IPS DF 6.9 (cell line): ENCODE measurements around the gene TLCD5.

ENCODE experiments used
- DNase-seq: peaks from one replicate; pipeline ENCODE4 v3.0.0-alpha.2; 2013; ENCODE audit warnings: low read depth, low spot score
- H3K27ac ChIP-seq: one replicate; pipeline ENCODE4 v1.5.1; 2013; ENCODE audit warnings: low read length, control low read depth
- H3K27me3 ChIP-seq: 2 replicates; pipeline ENCODE4 v1.6.1; 2013; ENCODE audit warnings: mild to moderate bottlenecking, low read length; ENCODE audit not compliant: control insufficient read depth, insufficient read depth
- H3K36me3 ChIP-seq: 2 replicates; pipeline ENCODE4 v1.6.1; 2013; ENCODE audit warnings: low read length; ENCODE audit not compliant: control insufficient read depth, insufficient read depth
- H3K4me1 ChIP-seq: 2 replicates; pipeline ENCODE4 v1.6.1; 2013; ENCODE audit warnings: low read length; ENCODE audit not compliant: control insufficient read depth, insufficient read depth
- H3K4me3 ChIP-seq: 2 replicates; pipeline ENCODE4 v1.5.1; 2013; ENCODE audit warnings: mild to moderate bottlenecking, low read length
- H3K9me3 ChIP-seq: 2 replicates; pipeline ENCODE4 v1.6.1; 2013; ENCODE audit warnings: low read length, inconsistent platforms; ENCODE audit not compliant: control insufficient read depth, insufficient read depth
- WGBS: extraction: QIAGEN DNeasy Blood & Tissue Kit; methylation state at CpG from one replicate; pipeline ENCODE4 v1.1.7; 2013; ENCODE audit warnings: mixed read lengths, missing lambda C conversion rate; ENCODE audit not compliant: insufficient read length, insufficient coverage; 5-methylcytosine and 5-hydroxymethylcytosine counted together

The TLCD5 gene

DNA sequence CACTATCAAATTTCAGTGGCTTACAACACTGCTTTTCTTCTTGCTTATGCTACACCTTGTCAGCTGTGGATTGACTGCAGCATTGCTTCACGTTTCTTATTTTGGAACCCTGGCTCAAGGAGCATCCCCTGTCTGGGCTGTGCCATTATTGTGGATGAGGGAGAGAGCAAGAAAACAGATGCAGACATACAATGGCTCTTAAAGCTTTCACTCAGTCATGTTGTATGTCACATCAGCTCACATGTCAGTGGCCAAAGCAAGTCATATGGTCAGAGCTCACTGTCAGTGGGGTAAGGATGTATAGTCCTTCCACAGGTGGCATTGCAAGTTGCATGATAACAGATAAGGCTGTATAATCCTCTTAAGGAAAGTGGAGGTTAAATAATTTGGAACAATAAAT is 21.1 kb downstream of the TLCD5 start:
- DNase-seq = no peak
- Histone ChIP-seq H3K4me3 (no peak overlapping the region), H3K27me3 (no peaks in the 10 kb centered on the region), H3K4me1 (no peaks in the 10 kb centered on the region), H3K36me3 (no peaks in the 10 kb centered on the region), H3K9me3 (no peaks in the 10 kb centered on the region), H3K27ac (no peak overlapping the region)
- WGBS = no CpG with 5 or more reads among the region's 1 CpG

DNA sequence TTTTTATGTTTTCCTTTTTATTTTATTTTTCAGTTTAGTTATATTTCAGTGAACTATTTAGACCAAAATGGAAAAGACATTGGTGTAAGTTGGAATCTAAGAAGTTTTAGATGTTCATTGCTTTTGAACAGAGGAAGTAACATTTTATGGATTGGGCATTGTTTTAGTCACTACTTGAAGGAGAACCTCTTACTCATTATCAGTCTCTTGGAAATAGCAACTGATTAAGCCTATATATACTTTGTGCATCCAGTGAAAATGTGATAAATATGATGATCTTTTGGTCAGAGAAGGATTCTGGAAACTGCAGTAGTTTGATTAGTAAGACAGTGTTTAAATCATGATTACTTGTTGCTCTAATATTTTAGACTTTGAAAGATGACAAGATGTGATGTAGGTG is 25.5 kb downstream of the TLCD5 start:
- Histone ChIP-seq H3K27me3 (no peaks in the 10 kb centered on the region), H3K27ac (no peak overlapping the region), H3K9me3 (no peaks in the 10 kb centered on the region), H3K4me3 (no peak overlapping the region), H3K4me1 (no peaks in the 10 kb centered on the region), H3K36me3 (no peaks in the 10 kb centered on the region)
- no peak for DNase-seq

DNA sequence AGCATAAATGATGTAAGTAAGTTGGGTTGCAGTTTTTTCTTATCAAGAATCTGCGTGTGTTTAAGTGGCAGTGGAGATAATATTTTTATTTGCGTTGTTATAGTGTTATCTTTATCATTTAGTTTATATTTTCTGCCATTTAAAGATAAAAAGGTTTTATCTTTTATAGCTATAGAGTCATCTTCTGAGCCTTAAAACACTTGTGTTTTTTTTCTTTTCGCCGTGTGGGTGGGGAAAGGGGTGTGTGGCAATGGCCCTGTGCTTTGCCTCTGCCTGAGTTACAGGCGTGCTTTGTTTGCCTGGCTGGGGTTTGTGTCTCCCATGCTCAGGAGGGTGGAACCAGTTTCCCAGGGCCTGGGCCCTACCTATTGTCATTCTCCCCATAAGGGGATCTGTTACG is 27.3 kb downstream of the TLCD5 start:
- 100% methylated on average over 2 of the region's 6 CpGs for WGBS
- Histone ChIP-seq H3K9me3 (no peaks in the 10 kb centered on the region), H3K4me1 (no peaks in the 10 kb centered on the region), H3K36me3 (no peaks in the 10 kb centered on the region), H3K27me3 (no peaks in the 10 kb centered on the region), H3K27ac (no peak overlapping the region), H3K4me3 (no peak overlapping the region)
- no peak for DNase-seq

DNA sequence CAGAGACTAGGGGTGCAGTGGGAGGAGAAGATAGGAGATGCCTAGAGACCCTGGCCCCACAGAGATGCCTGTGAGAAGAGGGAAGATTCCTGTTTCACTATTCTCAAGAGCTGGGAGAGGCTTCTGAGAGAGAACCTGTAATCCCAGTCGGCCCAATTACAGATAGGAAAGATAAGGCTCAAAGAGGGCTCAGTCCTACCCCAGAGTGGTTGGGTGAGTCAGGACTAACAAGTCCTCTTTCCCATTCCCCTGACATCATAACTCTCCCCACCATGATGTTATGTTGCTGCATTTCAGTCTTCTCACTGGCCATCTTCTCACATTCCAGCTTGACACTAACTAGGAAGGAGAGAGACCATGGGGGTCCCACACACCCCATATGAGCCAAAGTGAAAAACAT is 29.0 kb downstream of the TLCD5 start:
- no CpG with 5 or more reads among the region's 1 CpG for WGBS
- Histone ChIP-seq H3K4me1 (no peaks in the 10 kb centered on the region), H3K36me3 (no peaks in the 10 kb centered on the region), H3K9me3 (no peaks in the 10 kb centered on the region), H3K27ac (no peak overlapping the region), H3K4me3 (no peak overlapping the region), H3K27me3 (no peaks in the 10 kb centered on the region)
- DNase-seq = no peak

DNA sequence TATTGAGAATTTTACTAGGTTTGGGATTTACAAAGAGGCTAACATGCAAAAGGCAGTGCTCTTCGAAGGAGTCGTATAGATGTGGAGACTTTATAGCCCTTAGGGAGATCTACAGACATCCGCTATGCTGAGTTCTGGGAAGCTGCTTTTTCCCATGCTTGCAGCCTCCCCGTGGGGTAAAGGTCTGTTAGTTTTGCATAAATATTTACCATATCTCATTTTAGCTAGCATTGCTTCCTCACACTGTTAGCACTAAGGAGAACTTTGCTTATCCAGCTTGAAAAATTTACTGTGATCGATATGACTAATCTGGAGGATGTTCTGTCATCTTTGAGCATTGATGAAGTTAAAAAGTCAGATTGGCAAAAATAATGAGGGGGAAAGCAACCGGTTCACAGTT is 29.7 kb downstream of the TLCD5 start:
- no peak for DNase-seq
- Histone ChIP-seq H3K36me3 (no peaks in the 10 kb centered on the region), H3K27me3 (no peaks in the 10 kb centered on the region), H3K4me1 (no peaks in the 10 kb centered on the region), H3K4me3 (no peak overlapping the region), H3K27ac (no peak overlapping the region), H3K9me3 (no peaks in the 10 kb centered on the region)
- WGBS = no CpG with 5 or more reads among the region's 6 CpGs

DNA sequence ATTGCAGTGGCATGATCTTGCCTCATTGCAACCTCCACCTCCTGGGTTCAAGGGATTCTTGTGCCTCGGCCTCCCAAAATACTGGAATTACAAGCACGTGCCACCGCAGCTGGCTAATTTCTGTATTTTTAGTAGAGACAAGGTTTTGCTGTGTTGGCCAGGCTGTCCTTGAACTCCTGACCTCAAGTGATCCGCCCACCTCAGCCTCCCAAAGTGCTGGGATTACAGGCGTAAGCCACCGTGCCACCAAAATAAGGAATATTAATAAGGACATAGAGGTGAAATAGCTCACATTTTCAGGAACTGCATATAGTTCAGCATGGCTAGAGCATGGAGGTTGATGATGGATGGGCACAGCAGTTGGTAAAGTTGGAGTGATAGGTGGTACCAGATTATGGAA is 32.5 kb downstream of the TLCD5 start:
- no CpG with 5 or more reads among the region's 6 CpGs for WGBS
- H3K27me3 ChIP-seq = no peaks in the 10 kb centered on the region
- no peaks in the 10 kb centered on the region for H3K36me3 ChIP-seq
- no peaks in the 10 kb centered on the region for H3K9me3 ChIP-seq
- no peak for DNase-seq
- H3K27ac ChIP-seq = no peak overlapping the region
- H3K4me3 ChIP-seq = no peak overlapping the region
- H3K4me1 ChIP-seq = no peaks in the 10 kb centered on the region

DNA sequence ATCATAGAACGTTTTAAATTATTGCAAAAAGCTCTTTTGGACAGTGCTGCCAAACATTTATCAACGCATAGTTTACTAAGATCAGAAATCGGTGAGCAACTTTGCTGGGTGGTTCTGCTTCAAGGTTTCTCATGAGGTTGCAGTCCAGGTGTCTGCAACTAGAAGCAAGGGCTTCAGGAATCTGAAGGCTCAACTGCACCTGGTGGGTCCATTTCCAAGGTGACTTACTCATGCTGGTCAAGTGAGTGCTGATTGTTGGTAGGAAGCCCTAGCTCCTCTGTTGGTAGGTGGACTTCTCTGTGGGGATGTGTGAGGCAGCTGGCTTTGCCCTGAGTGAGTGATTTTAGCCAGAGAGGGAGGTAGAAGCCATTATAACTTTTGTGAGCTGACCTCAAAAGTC is 33.6 kb downstream of the TLCD5 start:
- no peak for DNase-seq
- Histone ChIP-seq H3K36me3 (no peaks in the 10 kb centered on the region), H3K4me1 (no peaks in the 10 kb centered on the region), H3K27ac (no peak overlapping the region), H3K27me3 (no peaks in the 10 kb centered on the region), H3K9me3 (no peaks in the 10 kb centered on the region), H3K4me3 (no peak overlapping the region)
- WGBS = no CpG with 5 or more reads among the region's 3 CpGs

DNA sequence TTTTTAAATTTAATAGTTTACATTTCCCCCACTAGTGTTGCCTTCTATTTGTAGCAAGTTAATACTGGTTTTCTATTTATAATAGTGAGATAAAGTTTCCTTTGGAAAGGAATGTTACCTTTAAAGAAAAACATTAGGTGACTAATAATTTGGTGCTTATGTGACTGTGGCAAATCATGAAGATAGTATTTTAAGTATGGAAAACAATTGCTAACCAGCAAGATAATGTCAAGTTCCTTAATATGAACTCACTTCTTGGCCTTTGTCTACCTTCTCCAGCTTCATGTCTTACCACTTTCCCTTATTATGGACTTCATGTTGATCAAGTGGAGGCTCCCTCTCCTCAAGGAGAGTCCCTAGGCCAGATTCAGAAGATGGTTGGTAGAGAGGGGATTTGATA is 38.3 kb downstream of the TLCD5 start:
- Histone ChIP-seq H3K4me3 (no peak overlapping the region), H3K4me1 (no peaks in the 10 kb centered on the region), H3K36me3 (no peaks in the 10 kb centered on the region), H3K27ac (no peak overlapping the region), H3K9me3 (no peaks in the 10 kb centered on the region), H3K27me3 (no peaks in the 10 kb centered on the region)
- no peak for DNase-seq

DNA sequence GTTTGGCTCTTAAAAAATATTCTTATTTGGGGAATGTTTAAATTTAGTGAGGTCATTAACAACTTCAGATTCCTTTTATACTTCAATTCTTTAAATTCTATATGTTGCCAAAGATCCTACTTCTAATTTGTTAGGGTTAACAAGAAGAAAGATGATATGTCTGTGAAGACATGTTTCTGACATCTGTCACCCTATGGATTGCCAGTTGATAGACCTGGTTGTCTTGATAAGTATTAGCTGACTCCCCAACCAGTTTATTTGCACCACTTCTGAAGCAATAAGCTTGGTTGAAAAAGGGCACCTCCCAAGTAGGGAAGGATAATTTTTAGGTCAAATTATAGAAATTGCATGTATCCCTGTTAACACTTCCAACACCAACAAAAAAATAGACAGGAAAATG is 40.4 kb downstream of the TLCD5 start:
- no peak for DNase-seq
- Histone ChIP-seq H3K4me1 (no peaks in the 10 kb centered on the region), H3K27ac (no peak overlapping the region), H3K4me3 (no peak overlapping the region), H3K36me3 (no peaks in the 10 kb centered on the region), H3K9me3 (no peaks in the 10 kb centered on the region), H3K27me3 (no peaks in the 10 kb centered on the region)

DNA sequence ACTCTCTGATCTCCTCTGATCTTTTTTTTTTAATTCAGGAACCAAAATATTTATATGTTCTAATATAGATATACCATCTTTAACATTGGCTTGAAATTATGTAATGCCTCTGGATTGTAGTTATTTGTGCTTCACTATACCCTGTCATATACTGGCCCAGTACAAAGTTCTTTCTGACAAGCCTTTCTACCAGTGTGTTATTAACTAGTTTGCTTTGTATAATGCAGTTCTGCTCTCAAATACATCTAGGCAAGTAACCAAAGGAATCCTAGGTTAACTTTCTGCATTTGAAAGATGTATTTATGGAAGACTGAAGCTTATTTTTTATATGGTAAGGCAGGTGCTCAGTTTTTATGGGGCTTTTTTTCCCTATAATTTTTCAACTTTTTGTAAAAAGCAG is 47.2 kb downstream of the TLCD5 start:
- Histone ChIP-seq H3K9me3 (no peaks in the 10 kb centered on the region), H3K27ac (no peak overlapping the region), H3K27me3 (no peaks in the 10 kb centered on the region), H3K4me1 (no peaks in the 10 kb centered on the region), H3K36me3 (no peaks in the 10 kb centered on the region), H3K4me3 (no peak overlapping the region)
- DNase-seq = no peak

DNA sequence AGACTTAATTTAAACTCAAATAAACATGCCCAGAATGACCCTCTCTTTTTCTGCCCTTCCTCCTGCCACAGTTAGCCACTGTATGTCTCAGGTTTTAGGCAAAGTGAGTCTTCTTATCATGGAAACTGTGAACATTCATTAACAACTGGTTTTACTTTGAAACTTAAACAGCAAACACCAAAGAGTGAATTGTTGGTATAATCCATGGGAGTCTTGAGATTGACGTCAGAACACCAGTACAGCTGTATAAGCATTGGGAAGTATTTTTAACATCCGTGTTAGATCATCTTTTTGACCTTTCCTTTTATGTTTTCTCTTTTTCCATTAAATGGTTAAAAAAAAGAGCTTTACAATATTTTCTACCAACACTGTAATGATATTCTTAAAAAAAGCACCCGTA is 50.0 kb downstream of the TLCD5 start:
- Histone ChIP-seq H3K27ac (no peak overlapping the region), H3K4me1 (no peaks in the 10 kb centered on the region), H3K4me3 (no peak overlapping the region), H3K9me3 (no peaks in the 10 kb centered on the region), H3K27me3 (no peaks in the 10 kb centered on the region), H3K36me3 (no peaks in the 10 kb centered on the region)
- WGBS = no CpG with 5 or more reads among the region's 3 CpGs
- DNase-seq = no peak
